ENCODE measurements around the gene TMEM250. TPM values are rescaled to one million over a fixed set of nuclear protein-coding genes. Genes with fewer than 3 reads are reported as not detected.

Gene TMEM250
- total RNA-seq, 2 experiments from 2014 or later = 6.5 to 7.9 TPM

DNA sequence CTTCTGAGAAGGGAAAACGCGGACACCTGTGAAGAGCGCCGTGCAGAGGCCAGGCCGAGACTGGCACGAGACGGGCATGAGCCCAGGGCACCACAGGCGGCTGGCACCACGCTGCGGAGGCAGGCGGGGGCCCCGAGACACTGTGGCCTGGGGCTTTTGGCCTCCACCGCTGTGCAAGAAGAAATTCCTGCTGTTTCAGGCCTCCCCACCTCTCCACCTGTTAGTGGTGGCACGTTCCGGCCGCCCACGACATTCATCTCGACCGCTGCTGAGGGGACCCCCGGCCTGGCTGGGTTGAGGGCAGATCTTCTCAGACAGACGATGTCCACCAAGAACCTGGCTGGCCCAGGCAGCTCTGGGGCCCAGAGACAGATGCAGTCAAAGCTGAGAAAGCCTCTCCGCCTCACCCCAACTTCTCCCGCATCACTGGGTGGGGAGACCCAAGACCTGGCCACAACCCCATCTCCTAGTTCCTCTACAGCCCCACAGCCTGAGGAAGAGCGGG is 35.1 kb downstream of the TMEM250 start:
- Histone ChIP-seq H3K27me3 (ENCODE audit: control insufficient read depth in 1 of 2, insufficient read depth in 2 of 2, low read length in 2 of 2) (peaks cover 0 to 2% of the 10 kb centered on the region in 2 experiments), H3K27ac (ENCODE audit: low read depth in 1 of 2, low read length in 2 of 2) (no peak overlapping the region), H3K4me1 (ENCODE audit: insufficient read depth, low read length) (peaks cover 29% of the 10 kb centered on the region), H3K9me3 (ENCODE audit: control insufficient read depth in 1 of 2, insufficient read depth in 1 of 2, low read length in 2 of 2) (no peaks in the 10 kb centered on the region), H3K4me3 (ENCODE audit: low read length) (no peak overlapping the region), H3K36me3 (ENCODE audit: insufficient read depth, low read length) (no peaks in the 10 kb centered on the region)
- H3K4me3 Mint-ChIP-seq = no peak overlapping the region
- H3K36me3 Mint-ChIP-seq (ENCODE audit: low read depth) = no peaks in the 10 kb centered on the region
- ChIA-PET CTCF (no interaction called here), POLR2A (no interaction called here)
- no peak overlapping the region for H3K27ac Mint-ChIP-seq
- intact Hi-C loops (cut with DNase I, micrococcal nuclease) = no loop called here
- no peaks in the 10 kb centered on the region for H3K9me3 Mint-ChIP-seq
- ATAC-seq (ENCODE audit: poor library complexity) (no peak), DNase-seq (no peak)
- H3K4me1 Mint-ChIP-seq (ENCODE audit: low read depth) = peaks cover 5% of the 10 kb centered on the region
- H3K27me3 Mint-ChIP-seq = no peaks in the 10 kb centered on the region
- TF ChIP-seq, protein P1, sequence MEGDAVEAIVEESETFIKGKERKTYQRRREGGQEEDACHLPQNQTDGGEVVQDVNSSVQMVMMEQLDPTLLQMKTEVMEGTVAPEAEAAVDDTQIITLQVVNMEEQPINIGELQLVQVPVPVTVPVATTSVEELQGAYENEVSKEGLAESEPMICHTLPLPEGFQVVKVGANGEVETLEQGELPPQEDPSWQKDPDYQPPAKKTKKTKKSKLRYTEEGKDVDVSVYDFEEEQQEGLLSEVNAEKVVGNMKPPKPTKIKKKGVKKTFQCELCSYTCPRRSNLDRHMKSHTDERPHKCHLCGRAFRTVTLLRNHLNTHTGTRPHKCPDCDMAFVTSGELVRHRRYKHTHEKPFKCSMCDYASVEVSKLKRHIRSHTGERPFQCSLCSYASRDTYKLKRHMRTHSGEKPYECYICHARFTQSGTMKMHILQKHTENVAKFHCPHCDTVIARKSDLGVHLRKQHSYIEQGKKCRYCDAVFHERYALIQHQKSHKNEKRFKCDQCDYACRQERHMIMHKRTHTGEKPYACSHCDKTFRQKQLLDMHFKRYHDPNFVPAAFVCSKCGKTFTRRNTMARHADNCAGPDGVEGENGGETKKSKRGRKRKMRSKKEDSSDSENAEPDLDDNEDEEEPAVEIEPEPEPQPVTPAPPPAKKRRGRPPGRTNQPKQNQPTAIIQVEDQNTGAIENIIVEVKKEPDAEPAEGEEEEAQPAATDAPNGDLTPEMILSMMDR (IDR thresholded peaks at IDR 0.05) = no peak

GRCh38 chr9:136082496-136083361 is 35.9 kb downstream of the TMEM250 start:
- Mint-ChIP-seq H3K27me3 (no peaks in the 10 kb centered on the region), H3K4me3 (no peak overlapping the region), H3K4me1 (ENCODE audit: low read depth) (peaks cover 5% of the 10 kb centered on the region), H3K36me3 (ENCODE audit: low read depth) (no peaks in the 10 kb centered on the region), H3K9me3 (no peaks in the 10 kb centered on the region), H3K27ac (no peak overlapping the region)
- H3K4me1 ChIP-seq (ENCODE audit: insufficient read depth, low read length) = peaks cover 28% of the 10 kb centered on the region
- H3K27me3 ChIP-seq (ENCODE audit: control insufficient read depth in 1 of 2, insufficient read depth in 2 of 2, low read length in 2 of 2) = no peaks in the 10 kb centered on the region
- H3K36me3 ChIP-seq (ENCODE audit: insufficient read depth, low read length) = no peaks in the 10 kb centered on the region
- DNase-seq (no peak), ATAC-seq (ENCODE audit: poor library complexity) (no peak)
- H3K9me3 ChIP-seq (ENCODE audit: control insufficient read depth in 1 of 2, insufficient read depth in 1 of 2, low read length in 2 of 2) = no peaks in the 10 kb centered on the region
- H3K4me3 ChIP-seq (ENCODE audit: low read length) = no peak overlapping the region
- POLR2A ChIA-PET = no interaction called here
- H3K27ac ChIP-seq (ENCODE audit: low read depth in 1 of 2, low read length in 2 of 2) = no peak overlapping the region
- CTCF ChIA-PET = no interaction called here
- intact Hi-C loops (cut with DNase I, micrococcal nuclease) = no loop called here
- TF ChIP-seq, protein P1 (IDR thresholded peaks at IDR 0.05) = no peak

- Mint-ChIP-seq H3K9me3 (no peaks in the 10 kb centered on the region), H3K27me3 (no peaks in the 10 kb centered on the region), H3K36me3 (ENCODE audit: low read depth) (no peaks in the 10 kb centered on the region), H3K4me3 (no peak overlapping the region), H3K27ac (no peak overlapping the region), H3K4me1 (ENCODE audit: low read depth) (peaks cover 5% of the 10 kb centered on the region)
- Histone ChIP-seq H3K27me3 (ENCODE audit: control insufficient read depth in 1 of 2, insufficient read depth in 2 of 2, low read length in 2 of 2) (no peaks in the 10 kb centered on the region), H3K36me3 (ENCODE audit: insufficient read depth, low read length) (no peaks in the 10 kb centered on the region), H3K4me3 (ENCODE audit: low read length) (no peak overlapping the region), H3K27ac (ENCODE audit: low read depth in 1 of 2, low read length in 2 of 2) (no peak overlapping the region), H3K9me3 (ENCODE audit: control insufficient read depth in 1 of 2, insufficient read depth in 1 of 2, low read length in 2 of 2) (no peaks in the 10 kb centered on the region), H3K4me1 (ENCODE audit: insufficient read depth, low read length) (peaks cover 28% of the 10 kb centered on the region)
- CTCF ChIA-PET = no interaction called here
- DNase-seq = peak in 1 of 14 experiments; percentile 15
- TF ChIP-seq, protein P1 (IDR thresholded peaks at IDR 0.05) = no peak
- intact Hi-C loops (cut with DNase I, micrococcal nuclease) = no loop called here
- ATAC-seq (ENCODE audit: poor library complexity) = no peak
- POLR2A ChIA-PET = no interaction called here
Observed at GRCh38 chr9:136081826-136082495, 36.7 kb downstream of the TMEM250 start.

All from CD4-positive, alpha-beta T cell (primary cell).